A549 (cell line): ENCODE data around the gene HTR2B.

Source experiments
- CBX2 ChIP-seq: fragments of 200-600 bp; sonication (generic); IDR thresholded peaks from 2 replicates; pipeline ENCODE4 v1.6.1; 2016; ENCODE audit warnings: low read depth, mild to moderate bottlenecking, borderline replicate concordance
- MAZ ChIP-seq: fragments of 150-350 bp; IDR thresholded peaks from 2 replicates; pipeline ENCODE4 v1.6.1; 2014; ENCODE audit warnings: antibody characterized with exemption, low read depth, low read length, borderline replicate concordance
- POLR2A ChIP-seq: IDR thresholded peaks from 2 replicates; pipeline ENCODE4 v1.6.1; 2012; ENCODE audit warnings: mild to moderate bottlenecking, low read length
- RAD21 ChIP-seq, 2 experiments: fragments of >200 bp in 1 of 2; sonication (Bioruptor Twin) in 1 of 2; formaldehyde crosslinking in 1 of 2; IDR thresholded peaks in 1 of 2; conservative IDR thresholded peaks in 1 of 2; 2 replicates in 1 of 2; 3 replicates in 1 of 2; pipeline ENCODE4 v1.6.1; 2012 to 2018; ENCODE audit warnings: inconsistent platforms in 1 of 2
- TF ChIP-seq, protein P1 (sequence below): fragments of 450-650 bp; IDR thresholded peaks from 2 replicates; pipeline ENCODE4 v1.6.1; 2014; ENCODE audit warnings: antibody characterized with exemption

GRCh38 chr2:231168460-231169139 lies 43.8 kb upstream of the HTR2B start:
- TF ChIP-seq POLR2A (no peak), RAD21 (conservative IDR thresholded peaks at IDR 0.05 in 1 of 2, IDR thresholded peaks at IDR 0.05 in 1 of 2) (no peak), CBX2 (no peak), MAZ (no peak)
- TF ChIP-seq, protein P1, sequence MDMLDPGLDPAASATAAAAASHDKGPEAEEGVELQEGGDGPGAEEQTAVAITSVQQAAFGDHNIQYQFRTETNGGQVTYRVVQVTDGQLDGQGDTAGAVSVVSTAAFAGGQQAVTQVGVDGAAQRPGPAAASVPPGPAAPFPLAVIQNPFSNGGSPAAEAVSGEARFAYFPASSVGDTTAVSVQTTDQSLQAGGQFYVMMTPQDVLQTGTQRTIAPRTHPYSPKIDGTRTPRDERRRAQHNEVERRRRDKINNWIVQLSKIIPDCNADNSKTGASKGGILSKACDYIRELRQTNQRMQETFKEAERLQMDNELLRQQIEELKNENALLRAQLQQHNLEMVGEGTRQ = no peak
